Natural killer cell (primary cell): ENCODE data around the gene AJUBA. TPM values are rescaled to one million over a fixed set of nuclear protein-coding genes. Genes with fewer than 3 reads are reported as not detected.

Experiments
- ATAC-seq, 3 donors: fragments of 150-1000 bp in 2 of 3; fragments of 200-7000 bp in 1 of 3; cut with Tn5 transposase; 1 replicate in 1 of 3; 2 replicates in 2 of 3; pipeline ENCODE4 v1.10.0; 2021; ENCODE audit warnings: mild to moderate bottlenecking in 2 of 3, moderate library complexity in 2 of 3
- DNase-seq, 2 donors: peaks; one replicate each; pipeline versions ENCODE4 v3.0.0 to v3.0.0-alpha.2; 2013 to 2021; ENCODE audit warnings: mixed read lengths in 1 of 2
- H3K27ac ChIP-seq: one replicate; pipeline ENCODE4 v1.5.1; 2013; ENCODE audit warnings: mild to moderate bottlenecking, low read length
- H3K27me3 ChIP-seq: one replicate; pipeline ENCODE4 v1.6.1; 2013; ENCODE audit warnings: low read length; ENCODE audit not compliant: control insufficient read depth, insufficient read depth
- H3K36me3 ChIP-seq: one replicate; pipeline ENCODE4 v1.6.1; 2013; ENCODE audit warnings: low read length; ENCODE audit not compliant: control insufficient read depth, insufficient read depth
- H3K4me1 ChIP-seq: one replicate; pipeline ENCODE4 v1.6.1; 2013; ENCODE audit warnings: low read length; ENCODE audit not compliant: control insufficient read depth, insufficient read depth
- H3K4me3 ChIP-seq: one replicate; pipeline ENCODE4 v1.5.1; 2013; ENCODE audit warnings: low read length
- H3K9me3 ChIP-seq: one replicate; pipeline ENCODE4 v1.6.1; 2013; ENCODE audit warnings: low read length; ENCODE audit not compliant: control insufficient read depth, insufficient read depth
- H3K27ac Mint-ChIP-seq, 2 donors: one replicate each; pipeline ENCODE4 v1.8.0; 2022; ENCODE audit warnings: mild to moderate bottlenecking in 2 of 2, mixed read lengths in 2 of 2, moderate library complexity in 1 of 2
- H3K27me3 Mint-ChIP-seq, 2 donors: one replicate each; pipeline ENCODE4 v1.8.0; 2022; ENCODE audit warnings: low read depth in 2 of 2, mixed read lengths in 2 of 2
- H3K36me3 Mint-ChIP-seq: one replicate; pipeline ENCODE4 v1.8.0; 2022; ENCODE audit warnings: mixed read lengths
- H3K4me1 Mint-ChIP-seq, 2 donors: one replicate each; pipeline ENCODE4 v1.8.0; 2022; ENCODE audit warnings: mixed read lengths in 2 of 2
- H3K4me3 Mint-ChIP-seq: one replicate; pipeline ENCODE4 v1.8.0; 2022; ENCODE audit warnings: mild to moderate bottlenecking, moderate library complexity, mixed read lengths
- H3K9me3 Mint-ChIP-seq, 2 donors: one replicate each; pipeline ENCODE4 v1.8.0; 2022; ENCODE audit warnings: mixed read lengths in 2 of 2
- WGBS: methylation state at CpG from one replicate; pipeline ENCODE4 v1.1.7; 2013; ENCODE audit warnings: missing lambda C conversion rate; ENCODE audit not compliant: insufficient coverage; 5-methylcytosine and 5-hydroxymethylcytosine counted together
- intact Hi-C: fragments of 100-400 bp; cut with micrococcal nuclease; formaldehyde crosslinking; loops from one replicate; pipeline ENCODE4 v1.14.2; 2022
- total RNA-seq, 4 donors: library from RNA; stranded (reverse); fragments of 120-200 nt in 1 of 4; gene quantifications; one replicate each; pipeline versions ENCODE4 v1.2.3 to v1.2.4, GENCODE V29; 2013 to 2022
- TF ChIP-seq, protein P1 (sequence below): fragments of 200-600 bp; IDR thresholded peaks from one replicate; pipeline ENCODE4 v1.8.0; 2022; ENCODE audit warnings: antibody characterized with exemption

AJUBA gene
- under 1 TPM; 0.45 to 0.61 (median 0.56) TPM for total RNA-seq
- 0.95 TPM for total RNA-seq (2013)

DNA sequence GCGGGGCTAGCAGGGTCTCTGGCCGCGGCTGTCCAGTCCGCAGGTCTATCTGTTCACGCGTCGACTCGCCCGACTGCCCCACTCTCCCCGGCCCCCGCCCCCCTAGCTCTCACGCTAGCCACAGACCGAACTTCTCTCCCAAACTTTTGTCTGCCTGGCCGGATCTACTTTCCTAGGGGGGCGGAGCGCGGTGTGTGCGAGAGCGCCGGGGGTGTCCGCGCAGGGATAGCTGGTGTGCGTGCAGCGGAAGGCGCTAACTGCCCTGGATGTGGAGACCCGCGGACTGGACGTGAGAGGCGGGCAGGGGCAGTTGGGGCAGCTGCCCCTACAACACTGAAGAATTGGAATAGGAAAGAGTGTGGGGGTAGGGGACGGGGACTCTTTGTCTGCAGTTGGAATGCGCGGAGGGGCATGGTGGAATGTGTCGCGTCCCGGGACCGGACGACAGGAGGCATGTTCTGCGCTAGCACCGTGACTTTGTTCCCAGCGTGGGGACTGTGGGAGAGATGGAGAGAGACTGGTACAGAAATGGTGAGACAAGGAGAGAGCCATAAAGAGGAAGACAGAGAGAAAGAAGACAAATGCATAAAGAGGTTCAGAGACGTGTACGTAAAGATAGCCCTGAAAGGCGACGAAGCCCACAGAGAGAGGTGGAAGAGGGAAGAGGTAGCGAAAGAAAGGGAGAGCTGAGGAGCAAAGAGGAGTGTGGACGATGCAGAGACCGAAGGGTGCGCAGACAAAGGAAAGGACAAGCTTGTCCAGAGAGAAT, at the start of gene AJUBA:
Gene AJUBA (minus strand): TSS at position 75 of the 769 bp plus-strand sequence. CDS start 285 bp downstream, outside the sequence.
- no peak within 1 kb of the TSS for H3K27ac ChIP-seq
- no peaks in the 10 kb centered on the region for H3K9me3 ChIP-seq
- under 1% methylated on average over 48 of the region's 48 CpGs for WGBS
- Mint-ChIP-seq H3K4me3 (no peak within 1 kb of the TSS), H3K36me3 (no peaks in the 10 kb centered on the region), H3K9me3 (no peaks in the 10 kb centered on the region), H3K27me3 (peaks cover 0 to 8% of the 10 kb centered on the region in 2 donors), H3K27ac (no peak within 1 kb of the TSS), H3K4me1 (peaks cover 4 to 6% of the 10 kb centered on the region in 2 donors)
- peaks cover 16% of the 10 kb centered on the region for H3K27me3 ChIP-seq
- peak; percentile 53 to 83 for DNase-seq
- H3K4me3 ChIP-seq = peak within 1 kb of the TSS; percentile 65
- TF ChIP-seq, protein P1, sequence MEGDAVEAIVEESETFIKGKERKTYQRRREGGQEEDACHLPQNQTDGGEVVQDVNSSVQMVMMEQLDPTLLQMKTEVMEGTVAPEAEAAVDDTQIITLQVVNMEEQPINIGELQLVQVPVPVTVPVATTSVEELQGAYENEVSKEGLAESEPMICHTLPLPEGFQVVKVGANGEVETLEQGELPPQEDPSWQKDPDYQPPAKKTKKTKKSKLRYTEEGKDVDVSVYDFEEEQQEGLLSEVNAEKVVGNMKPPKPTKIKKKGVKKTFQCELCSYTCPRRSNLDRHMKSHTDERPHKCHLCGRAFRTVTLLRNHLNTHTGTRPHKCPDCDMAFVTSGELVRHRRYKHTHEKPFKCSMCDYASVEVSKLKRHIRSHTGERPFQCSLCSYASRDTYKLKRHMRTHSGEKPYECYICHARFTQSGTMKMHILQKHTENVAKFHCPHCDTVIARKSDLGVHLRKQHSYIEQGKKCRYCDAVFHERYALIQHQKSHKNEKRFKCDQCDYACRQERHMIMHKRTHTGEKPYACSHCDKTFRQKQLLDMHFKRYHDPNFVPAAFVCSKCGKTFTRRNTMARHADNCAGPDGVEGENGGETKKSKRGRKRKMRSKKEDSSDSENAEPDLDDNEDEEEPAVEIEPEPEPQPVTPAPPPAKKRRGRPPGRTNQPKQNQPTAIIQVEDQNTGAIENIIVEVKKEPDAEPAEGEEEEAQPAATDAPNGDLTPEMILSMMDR = no peak
- intact Hi-C loops = loop anchor here (1.0 to 5.0 kb wide), 5 partner anchors 9 to 596 kb away; no protein-coding TSS in a partner anchor
- ATAC-seq = peak; percentile 73 to 74 (median 73)
- peaks cover 28% of the 10 kb centered on the region for H3K4me1 ChIP-seq
- peaks cover 2% of the 10 kb centered on the region for H3K36me3 ChIP-seq

DNA sequence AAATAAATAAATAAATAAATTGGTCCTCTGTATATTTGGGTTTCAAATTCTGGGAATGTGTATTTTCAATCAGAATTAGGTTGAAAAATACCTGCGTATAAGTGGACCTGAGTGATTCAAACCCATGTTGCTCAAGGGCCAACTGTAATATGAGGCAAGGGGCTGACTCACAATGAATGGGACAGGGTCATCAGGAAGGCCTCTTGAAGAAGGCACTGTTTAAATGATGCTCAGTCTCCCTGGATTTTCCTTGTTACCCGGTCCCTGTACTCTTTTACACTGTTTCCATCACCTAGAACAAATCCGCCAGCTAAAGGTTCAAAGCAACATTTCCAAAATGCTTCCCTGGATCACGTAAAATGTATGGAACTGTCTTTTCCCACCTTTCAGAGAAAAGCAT, 48.6 kb upstream of the AJUBA start:
- DNase-seq (no peak), ATAC-seq (no peak)
- no peak overlapping the region for H3K4me3 ChIP-seq
- H3K36me3 ChIP-seq = peaks cover 33% of the 10 kb centered on the region
- peak overlapping the region; percentile 59 for H3K4me3 Mint-ChIP-seq
- no peaks in the 10 kb centered on the region for H3K27me3 ChIP-seq
- peaks cover 42 to 44% of the 10 kb centered on the region in 2 donors for H3K4me1 Mint-ChIP-seq
- no peak overlapping the region for H3K27ac Mint-ChIP-seq
- no peaks in the 10 kb centered on the region for H3K9me3 Mint-ChIP-seq
- H3K9me3 ChIP-seq = no peaks in the 10 kb centered on the region
- intact Hi-C loops = no loop called here
- H3K27me3 Mint-ChIP-seq = no peaks in the 10 kb centered on the region
- no peak overlapping the region for H3K27ac ChIP-seq
- TF ChIP-seq, protein P1 = no peak
- H3K36me3 Mint-ChIP-seq = peaks cover 9% of the 10 kb centered on the region
- H3K4me1 ChIP-seq = peaks cover 18% of the 10 kb centered on the region
- WGBS = 98% methylated on average over 4 of the region's 4 CpGs

DNA sequence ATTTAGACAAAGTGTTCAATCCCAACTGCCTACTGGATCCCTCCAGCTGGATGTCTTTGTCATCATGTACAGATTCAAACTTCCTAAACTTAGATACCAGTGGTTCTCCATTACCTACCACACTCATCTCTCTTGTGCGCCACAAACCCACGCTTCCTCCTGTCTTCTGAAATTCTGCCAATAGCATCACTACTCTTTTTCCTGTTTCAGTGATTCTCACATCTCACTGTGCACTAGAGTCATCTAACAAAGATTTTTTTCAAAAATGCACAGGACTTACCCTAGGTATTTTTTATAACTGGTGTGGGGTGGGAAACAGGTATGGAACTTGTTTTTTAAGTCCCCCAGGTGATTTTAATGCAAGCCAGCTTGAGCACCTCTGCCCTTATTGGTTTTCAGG, 46.4 kb upstream of the AJUBA start:
- DNase-seq (peak in 1 of 2 donors; percentile 66), ATAC-seq (no peak)
- H3K27ac ChIP-seq = no peak overlapping the region

More for the DNA sequence above, 46.4 kb upstream of the AJUBA start:
- no peaks in the 10 kb centered on the region for H3K9me3 ChIP-seq
- Mint-ChIP-seq H3K4me3 (no peak overlapping the region), H3K27ac (peak overlapping the region in 1 of 2 donors; percentile 4), H3K27me3 (no peaks in the 10 kb centered on the region), H3K36me3 (peaks cover 21% of the 10 kb centered on the region), H3K9me3 (no peaks in the 10 kb centered on the region), H3K4me1 (peaks cover 30 to 38% of the 10 kb centered on the region in 2 donors)
- intact Hi-C loops = no loop called here
- no peak overlapping the region for H3K4me3 ChIP-seq
- no peaks in the 10 kb centered on the region for H3K27me3 ChIP-seq
- WGBS = 34% methylated on average over 2 of the region's 2 CpGs
- TF ChIP-seq, protein P1 = no peak
- peaks cover 10% of the 10 kb centered on the region for H3K4me1 ChIP-seq
- peaks cover 40% of the 10 kb centered on the region for H3K36me3 ChIP-seq
